Measurements from ENCODE around the gene FOXP1.

DNA sequence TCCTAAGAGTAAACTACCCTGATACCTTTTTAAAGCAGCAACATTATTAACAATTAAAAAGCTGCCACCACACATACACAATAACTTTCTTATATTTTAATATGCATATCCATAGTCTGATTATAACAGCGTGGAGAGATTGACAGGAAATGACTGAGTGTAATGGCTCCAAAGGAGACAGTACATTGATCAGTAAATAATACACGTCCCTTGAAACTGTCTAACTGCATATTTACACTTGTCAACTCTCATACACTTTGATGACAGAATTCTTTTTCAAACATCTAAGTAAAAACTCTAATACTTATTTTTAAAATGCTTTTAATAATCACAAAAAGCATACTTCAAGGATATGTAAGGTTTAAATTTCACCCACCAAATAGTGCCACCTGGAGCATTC lies 99.5 kb downstream of the FOXP1 start:
- TF ChIP-seq CTCF (IDR thresholded peaks at IDR 0.05; ENCODE audit: low read depth, low read length, poor library complexity, severe bottlenecking) (no peak), EZH2phosphoT487 (IDR thresholded peaks at IDR 0.05; ENCODE audit: borderline replicate concordance, low read length) (no peak)
